ENCODE data around the gene DRG1. TPM values are rescaled to one million over a fixed set of nuclear protein-coding genes. Genes with fewer than 3 reads are reported as not detected.

The DRG1 gene
- total RNA-seq, 4 donors from 2014 or later: 51.8 to 70.0 (median 57.9) TPM

DNA sequence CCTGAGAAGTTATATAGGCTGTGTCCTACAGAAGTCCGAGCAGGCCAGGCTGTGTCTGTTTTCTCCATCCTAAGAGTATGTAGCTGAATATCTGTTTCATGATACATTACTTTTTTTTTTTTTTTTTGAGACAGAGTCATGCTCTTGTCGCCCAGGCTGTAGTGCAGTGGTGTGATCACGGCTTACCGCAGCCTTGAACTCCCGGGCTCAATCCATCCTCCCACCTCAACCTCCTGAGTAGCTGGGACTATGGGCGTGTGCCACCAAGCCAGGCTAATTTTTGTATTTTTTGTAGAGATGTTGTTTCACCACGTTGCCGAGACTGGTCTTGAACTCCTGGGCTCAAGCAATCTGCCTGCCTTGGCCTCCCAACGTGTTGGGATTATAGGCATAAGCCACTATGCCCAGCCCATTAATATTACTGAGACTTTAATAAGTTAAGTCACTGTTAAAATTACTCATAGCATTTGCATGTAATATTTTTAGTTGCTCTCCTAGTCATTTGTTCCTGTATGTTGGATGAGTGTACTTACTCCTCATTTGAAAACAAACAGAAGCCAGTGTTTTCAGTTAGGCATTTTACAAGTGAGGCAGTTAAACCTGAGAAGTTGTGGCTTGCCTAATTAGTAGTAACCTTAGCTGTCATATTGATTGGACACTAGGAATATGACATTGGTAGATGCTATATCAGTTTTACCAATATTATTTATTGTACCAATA, 26.1 kb downstream of the DRG1 start:
- WGBS, 2 donors (ENCODE audit: low coverage in 1 of 2): 79 to 86% methylated on average over 6 to 7 of the region's 9 CpGs
- no peaks in the 10 kb centered on the region for H3K9me3 ChIP-seq
- no peak overlapping the region for H3K27ac ChIP-seq
- H3K4me3 ChIP-seq: no peak overlapping the region
- H3K36me3 ChIP-seq: peaks cover 0 to 100% of the 10 kb centered on the region in 2 donors
- ATAC-seq: no peak
- H3K4me1 ChIP-seq: no peaks in the 10 kb centered on the region
- no peaks in the 10 kb centered on the region for H3K27me3 ChIP-seq
- TF ChIP-seq POLR2A (IDR thresholded peaks at IDR 0.05) (no peak), POLR2AphosphoS5 (IDR thresholded peaks at IDR 0.05) (no peak), EP300 (IDR thresholded peaks at IDR 0.05) (no peak)
- TF ChIP-seq, protein P1, sequence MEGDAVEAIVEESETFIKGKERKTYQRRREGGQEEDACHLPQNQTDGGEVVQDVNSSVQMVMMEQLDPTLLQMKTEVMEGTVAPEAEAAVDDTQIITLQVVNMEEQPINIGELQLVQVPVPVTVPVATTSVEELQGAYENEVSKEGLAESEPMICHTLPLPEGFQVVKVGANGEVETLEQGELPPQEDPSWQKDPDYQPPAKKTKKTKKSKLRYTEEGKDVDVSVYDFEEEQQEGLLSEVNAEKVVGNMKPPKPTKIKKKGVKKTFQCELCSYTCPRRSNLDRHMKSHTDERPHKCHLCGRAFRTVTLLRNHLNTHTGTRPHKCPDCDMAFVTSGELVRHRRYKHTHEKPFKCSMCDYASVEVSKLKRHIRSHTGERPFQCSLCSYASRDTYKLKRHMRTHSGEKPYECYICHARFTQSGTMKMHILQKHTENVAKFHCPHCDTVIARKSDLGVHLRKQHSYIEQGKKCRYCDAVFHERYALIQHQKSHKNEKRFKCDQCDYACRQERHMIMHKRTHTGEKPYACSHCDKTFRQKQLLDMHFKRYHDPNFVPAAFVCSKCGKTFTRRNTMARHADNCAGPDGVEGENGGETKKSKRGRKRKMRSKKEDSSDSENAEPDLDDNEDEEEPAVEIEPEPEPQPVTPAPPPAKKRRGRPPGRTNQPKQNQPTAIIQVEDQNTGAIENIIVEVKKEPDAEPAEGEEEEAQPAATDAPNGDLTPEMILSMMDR (IDR thresholded peaks at IDR 0.05): no peak

- no peak for ATAC-seq
- H3K4me1 ChIP-seq: peaks cover 0 to 8% (median 0%) of the 10 kb centered on the region in 3 donors
- no peaks in the 10 kb centered on the region for H3K27me3 ChIP-seq
- peaks cover 2 to 100% of the 10 kb centered on the region in 2 donors for H3K36me3 ChIP-seq
- WGBS, 2 donors (ENCODE audit: low coverage in 1 of 2): 93 to 98% methylated on average over 5 of the region's 5 CpGs
- TF ChIP-seq EP300 (IDR thresholded peaks at IDR 0.05): no peak
- no peak for TF ChIP-seq POLR2A (IDR thresholded peaks at IDR 0.05)
- TF ChIP-seq POLR2AphosphoS5 (IDR thresholded peaks at IDR 0.05): no peak
- TF ChIP-seq, protein P1 (IDR thresholded peaks at IDR 0.05): no peak
- H3K27ac ChIP-seq: no peak overlapping the region
- H3K4me3 ChIP-seq: no peak overlapping the region
- H3K9me3 ChIP-seq: no peaks in the 10 kb centered on the region
These were observed 32.5 kb downstream of the DRG1 start for GRCh38 chr22:31431950-31432349.

DNA sequence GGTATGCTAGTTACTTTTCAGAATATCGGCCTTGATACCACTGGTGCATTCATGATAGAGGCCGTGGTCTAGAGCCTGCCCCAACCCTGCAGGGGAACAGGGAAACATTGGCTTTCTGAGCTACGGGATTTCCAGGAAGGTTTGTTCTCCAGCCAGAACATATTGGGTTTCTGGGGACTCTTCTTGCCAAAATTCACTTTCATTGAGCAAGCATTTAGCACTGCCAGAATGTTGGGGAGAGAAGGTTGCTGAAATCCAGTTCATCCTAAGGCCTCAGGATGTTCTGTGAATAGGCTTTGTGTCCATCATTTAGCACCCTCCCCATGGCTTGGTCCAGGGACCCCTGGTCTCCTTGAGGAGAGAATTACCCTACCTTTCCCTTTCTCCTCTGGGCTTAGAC, 36.7 kb downstream of the DRG1 start:
- H3K4me3 ChIP-seq: no peak overlapping the region
- ATAC-seq: no peak
- H3K36me3 ChIP-seq: peaks cover 2 to 100% of the 10 kb centered on the region in 2 donors
- TF ChIP-seq POLR2AphosphoS5 (IDR thresholded peaks at IDR 0.05): no peak
- no peak for TF ChIP-seq EP300 (IDR thresholded peaks at IDR 0.05)
- TF ChIP-seq, protein P1 (IDR thresholded peaks at IDR 0.05): no peak
- TF ChIP-seq POLR2A (IDR thresholded peaks at IDR 0.05): no peak
- no peak overlapping the region for H3K27ac ChIP-seq
- no peaks in the 10 kb centered on the region for H3K9me3 ChIP-seq
- H3K4me1 ChIP-seq: peaks cover 0 to 8% (median 0%) of the 10 kb centered on the region in 3 donors
- WGBS, 2 donors (ENCODE audit: low coverage in 1 of 2): 70 to 79% methylated on average over 2 to 3 of the region's 3 CpGs
- no peaks in the 10 kb centered on the region for H3K27me3 ChIP-seq

DNA sequence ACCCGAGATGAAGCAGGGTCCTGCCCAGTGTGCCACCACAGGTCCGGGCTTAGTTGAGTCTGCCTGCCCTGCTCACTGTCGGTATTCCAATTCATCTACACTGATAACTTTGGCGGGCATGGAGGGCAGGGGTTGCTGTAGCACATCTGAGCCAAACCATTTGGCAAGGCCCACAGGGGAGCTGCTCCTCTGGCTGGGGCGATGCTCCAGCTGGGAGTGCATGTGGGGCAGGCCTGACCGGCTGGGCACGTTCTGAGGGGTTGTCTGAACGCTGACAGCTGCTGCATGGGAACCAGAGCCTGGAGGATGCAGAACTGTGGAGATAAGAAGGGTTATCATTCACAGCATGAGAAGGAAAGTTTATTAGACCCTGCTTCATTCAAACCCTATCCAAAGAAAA, 40.4 kb downstream of the DRG1 start:
- Histone ChIP-seq H3K9me3 (no peaks in the 10 kb centered on the region), H3K27me3 (no peaks in the 10 kb centered on the region), H3K4me1 (peaks cover 0 to 8% (median 0%) of the 10 kb centered on the region in 3 donors), H3K4me3 (no peak overlapping the region), H3K36me3 (peaks cover 2 to 100% of the 10 kb centered on the region in 2 donors), H3K27ac (no peak overlapping the region)
- no peak for ATAC-seq
- WGBS, 2 donors (ENCODE audit: low coverage in 1 of 2): 50% methylated on average over 2 of the region's 8 CpGs; no CpG with 5 or more reads in 1 of the 2 donors
- no peak for TF ChIP-seq POLR2AphosphoS5 (IDR thresholded peaks at IDR 0.05)
- TF ChIP-seq EP300 (IDR thresholded peaks at IDR 0.05): no peak

DNA sequence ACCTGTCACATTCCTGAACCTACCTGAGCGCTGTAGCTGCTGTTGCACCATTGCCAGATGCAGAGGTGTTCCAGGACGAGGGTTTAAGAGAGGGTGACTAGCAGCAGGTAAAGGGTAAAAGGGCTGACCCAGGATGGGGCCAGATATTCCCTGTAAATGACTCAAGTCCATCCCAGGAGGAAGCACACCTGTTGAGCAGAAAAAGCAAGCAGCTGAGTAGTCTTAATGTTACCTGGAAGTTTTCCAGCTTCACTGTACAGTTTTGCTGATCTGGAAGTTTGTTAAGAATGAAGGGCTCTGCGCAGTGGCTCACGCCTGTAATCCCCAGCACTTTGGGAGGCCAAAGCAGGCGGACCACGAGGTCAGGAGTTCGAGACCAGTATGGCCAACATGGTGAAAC, 41.3 kb downstream of the DRG1 start:
- no peaks in the 10 kb centered on the region for H3K9me3 ChIP-seq
- peaks cover 0 to 100% of the 10 kb centered on the region in 2 donors for H3K36me3 ChIP-seq
- WGBS, 2 donors (ENCODE audit: low coverage in 1 of 2): 29 to 97% methylated on average over 1 to 7 of the region's 7 CpGs
- no peak overlapping the region for H3K27ac ChIP-seq
- H3K4me3 ChIP-seq: no peak overlapping the region
- H3K4me1 ChIP-seq: peaks cover 0 to 8% (median 0%) of the 10 kb centered on the region in 3 donors
- no peaks in the 10 kb centered on the region for H3K27me3 ChIP-seq
- ATAC-seq: no peak
- TF ChIP-seq, protein P1 (IDR thresholded peaks at IDR 0.05): no peak
- TF ChIP-seq POLR2AphosphoS5 (IDR thresholded peaks at IDR 0.05) (no peak), POLR2A (IDR thresholded peaks at IDR 0.05) (no peak), EP300 (IDR thresholded peaks at IDR 0.05) (no peak)

Measured in gastroesophageal sphincter (tissue), 4 donors.